GM12878 (cell line): ENCODE measurements around the gene CD244. TPM values are rescaled to one million over a fixed set of nuclear protein-coding genes. Genes with fewer than 3 reads are reported as not detected.

Experiments
- ATAC-seq: fragments of 200-7000 bp; cut with Tn5 transposase; 3 replicates; pipeline ENCODE4 v1.9.1; 2020; ENCODE audit warnings: mild to moderate bottlenecking, moderate library complexity
- BruUV-seq: library from RNA; stranded (reverse); fragments of 400-500 nt; replicated peaks from 2 replicates; lab custom pipeline; 2021; lab: Mats Ljungman, UMichigan
- CTCF ChIA-PET: fragments of 300-600 bp; sonication (Branson Sonifier 250); formaldehyde crosslinking; extraction: SDS; loops from one replicate; lab custom pipeline; 2021; ENCODE audit warnings: inconsistent platforms; lab: Yijun Ruan, JAX
- POLR2A ChIA-PET: fragments of 350-600 bp; formaldehyde crosslinking; extraction: SDS; loops from one replicate; lab custom pipeline; 2021; ENCODE audit warnings: inconsistent platforms; lab: Charles Lee
- RAD21 ChIA-PET: fragments of 300-600 bp; sonication (Branson Sonifier 250); formaldehyde crosslinking; loops from one replicate; lab custom pipeline; 2023; ENCODE audit warnings: antibody characterized with exemption; ENCODE audit not compliant: unreplicated experiment; lab: Charles Lee
- SMC1A ChIA-PET: fragments of 300-600 bp; sonication (Branson Sonifier 250); formaldehyde crosslinking; loops from one replicate; lab custom pipeline; 2023; ENCODE audit not compliant: unreplicated experiment, uncharacterized antibody; lab: Charles Lee
- DNase-seq: peaks from one replicate; pipeline ENCODE4 v3.0.0-alpha.2; 2011; ENCODE audit warnings: low read depth, low spot score
- FAIRE-seq: peaks from 3 replicates; lab custom pipeline; 2011; peaks lifted over from hg19 to GRCh38; lab: Jason Lieb, UNC
- H2AFZ ChIP-seq: 2 replicates; pipeline ENCODE4 v1.6.0; 2011; ENCODE audit warnings: low read depth, low read length, control low read depth; ENCODE audit not compliant: control insufficient read depth
- H3K27ac ChIP-seq: 2 replicates; pipeline ENCODE4 v1.5.1; 2011; ENCODE audit warnings: control low read depth; ENCODE audit not compliant: control insufficient read depth, insufficient read depth
- H3K27me3 ChIP-seq, 2 experiments: replicated peaks in 1 of 2; 2 replicates each; pipeline versions ENCODE4 v1.6.0 to v1.6.1; 2011; ENCODE audit warnings: low read length in 1 of 2; ENCODE audit not compliant: control insufficient read depth in 2 of 2, insufficient read depth in 2 of 2
- H3K36me3 ChIP-seq, 2 experiments: 2 replicates each; pipeline ENCODE4 v1.5.1; 2011; ENCODE audit warnings: low read length in 1 of 2; ENCODE audit not compliant: control insufficient read depth in 2 of 2, insufficient read depth in 2 of 2
- H3K4me1 ChIP-seq: 2 replicates; pipeline ENCODE4 v1.6.1; 2011; ENCODE audit warnings: mild to moderate bottlenecking, low read length, moderate library complexity, mixed read lengths; ENCODE audit not compliant: control insufficient read depth, insufficient read depth
- H3K4me2 ChIP-seq: 2 replicates; pipeline ENCODE4 v1.6.0; 2011; ENCODE audit warnings: control low read depth; ENCODE audit not compliant: control insufficient read depth, insufficient read depth
- H3K4me3 ChIP-seq: fragments of 200-600 bp; sonication (generic); 2 replicates; pipeline ENCODE4 v1.5.1; 2016
- H3K79me2 ChIP-seq: 2 replicates; pipeline ENCODE4 v1.6.0; 2011; ENCODE audit warnings: low read length; ENCODE audit not compliant: control insufficient read depth, insufficient read depth
- H3K9ac ChIP-seq: 2 replicates; pipeline ENCODE4 v1.8.0; 2011; ENCODE audit warnings: low read length, control low read depth, mixed read lengths; ENCODE audit not compliant: control insufficient read depth, insufficient read depth
- H3K9me3 ChIP-seq: replicated peaks from 3 replicates; pipeline ENCODE4 v1.5.1; 2011; ENCODE audit warnings: mild to moderate bottlenecking, low read length; ENCODE audit not compliant: control insufficient read depth, insufficient read depth
- H4K20me1 ChIP-seq: 2 replicates; pipeline ENCODE4 v1.6.0; 2011; ENCODE audit not compliant: control insufficient read depth, insufficient read depth
- CEBPB ChIP-seq, 2 experiments: fragments of 150-350 bp in 1 of 2; IDR thresholded peaks; 2 replicates each; pipeline ENCODE4 v1.6.1; 2012 to 2014; ENCODE audit warnings: low read depth in 2 of 2, low read length in 2 of 2, borderline replicate concordance in 1 of 2, inconsistent platforms in 1 of 2
- CREB1 ChIP-seq: IDR thresholded peaks from 2 replicates; pipeline ENCODE4 v1.6.1; 2012; ENCODE audit warnings: low read depth, mild to moderate bottlenecking, inconsistent platforms
- E2F4 ChIP-seq: IDR thresholded peaks from 2 replicates; pipeline ENCODE4 v1.6.1; 2012; ENCODE audit warnings: low read depth, low read length, improper control_type of control experiment
- FOXM1 ChIP-seq: IDR thresholded peaks from 2 replicates; pipeline ENCODE4 v1.6.1; 2012; ENCODE audit warnings: low read depth, mild to moderate bottlenecking, inconsistent platforms, low read length, moderate library complexity
- IKZF1 ChIP-seq: fragments of 450-650 bp; conservative IDR thresholded peaks from 2 replicates; pipeline ENCODE4 v1.6.1; 2017; ENCODE audit warnings: antibody characterized with exemption, mild to moderate bottlenecking
- IRF3 ChIP-seq: fragments of 450-650 bp; IDR thresholded peaks from 2 replicates; pipeline ENCODE4 v1.6.1; 2014; ENCODE audit warnings: mild to moderate bottlenecking
- IRF5 ChIP-seq: fragments of 450-650 bp; IDR thresholded peaks from 2 replicates; pipeline ENCODE4 v1.6.1; 2017; ENCODE audit warnings: borderline replicate concordance
- MTA2 ChIP-seq: fragments of 450-650 bp; IDR thresholded peaks from 2 replicates; pipeline ENCODE4 v1.6.1; 2016; ENCODE audit warnings: low read depth, mild to moderate bottlenecking, moderate library complexity
- MYC ChIP-seq: IDR thresholded peaks from 2 replicates; pipeline ENCODE4 v1.6.1; 2011; ENCODE audit warnings: mild to moderate bottlenecking, low read length, moderate library complexity, inconsistent platforms; ENCODE audit not compliant: insufficient read depth, insufficient replicate concordance, insufficient read length, severe bottlenecking
- NR2F1 ChIP-seq: fragments of 450-650 bp; conservative IDR thresholded peaks from 2 replicates; pipeline ENCODE4 v1.6.1; 2017; ENCODE audit warnings: mild to moderate bottlenecking
- RELB ChIP-seq: fragments of 450-650 bp; IDR thresholded peaks from 2 replicates; pipeline ENCODE4 v1.6.1; 2017; ENCODE audit warnings: low read depth, mild to moderate bottlenecking, moderate library complexity
- ZNF217 ChIP-seq: fragments of 450-650 bp; IDR thresholded peaks from 2 replicates; pipeline ENCODE4 v1.6.1; 2017; ENCODE audit warnings: antibody characterized with exemption, mild to moderate bottlenecking
- ZNF274 ChIP-seq: IDR thresholded peaks from one replicate; pipeline ENCODE4 v1.8.0; 2011; ENCODE audit not compliant: insufficient read length, insufficient read depth
- WGBS: methylation state at CpG from one replicate; pipeline ENCODE4 v1.1.6; 2016; ENCODE audit warnings: low lambda C conversion rate; ENCODE audit not compliant: insufficient replicate concordance, insufficient coverage; ENCODE audit errors: missing lambda C conversion rate; 5-methylcytosine and 5-hydroxymethylcytosine counted together
- in situ Hi-C: fragments of 300-500 bp; cut with MboI; formaldehyde crosslinking; loops from 9 replicates; pipeline ENCODE4 v1.14.3; 2018; ENCODE audit warnings: mixed read lengths
- intact Hi-C: fragments of 100-400 bp; cut with micrococcal nuclease; formaldehyde crosslinking; loops from one replicate; pipeline ENCODE4 v1.14.2; 2022; ENCODE audit not compliant: unreplicated experiment
- polyA plus RNA-seq, 11 experiments: library from polyadenylated mRNA; depleted of rRNA in 4 of 11; unstranded in 6 of 11; stranded (reverse) in 5 of 11; fragments of >200 nt; fragmentation: Nextera tagmentation in 4 of 11; fragmentation: Illumina TruSeq in 1 of 11; extraction: Ambion mirVana in 4 of 11; extraction: Trizol in 1 of 11; gene quantifications; 1 replicate in 1 of 11; 2 replicates in 10 of 11; pipeline versions ENCODE4 v1.2.1 to v1.2.3, GENCODE V29; 2011 to 2016; ENCODE audit warnings: inconsistent platforms in 2 of 11, missing spikeins in 2 of 11, low read depth in 1 of 11
- total RNA-seq, 4 experiments: library from RNA; depleted of rRNA in 3 of 4; stranded (reverse); fragments of >200 nt in 3 of 4; fragmentation: Illumina TruSeq in 1 of 4; extraction: Trizol in 1 of 4; gene quantifications; 2 replicates each; pipeline versions ENCODE4 v1.2.1 to v1.2.3, GENCODE V29; 2013 to 2021
- TF ChIP-seq, protein P1 (sequence below): fragments of 450-650 bp; IDR thresholded peaks from 2 replicates; pipeline ENCODE4 v1.6.1; 2017; ENCODE audit warnings: mild to moderate bottlenecking, moderate library complexity

The CD244 gene
- total and polyA plus RNA-seq, 10 of the 15 experiments (the other 5 are each of a cell fraction or from before 2014, with no cell fraction given): 0.24 to 13.6 (median 0.73) TPM

GRCh38 chr1:160874935-160875334 is 12.2 kb upstream of the CD244 start:
- RAD21 ChIA-PET: interaction anchor here (1.8 to 2.0 kb wide), 2 partner anchors 10 to 97 kb away, joined by 5 to 11 read pairs; no protein-coding TSS in a partner anchor
- no peak for FAIRE-seq
- H3K79me2 ChIP-seq: no peaks in the 10 kb centered on the region
- no peaks in the 10 kb centered on the region for H3K36me3 ChIP-seq
- intact Hi-C loops: no loop called here
- ATAC-seq: peak; percentile 75
- H2AFZ ChIP-seq: no peak overlapping the region
- SMC1A ChIA-PET: interaction anchor here (0.6 to 2.8 kb wide), 8 partner anchors 8 to 210 kb away, joined by 3 to 25 read pairs (median 4); partner anchors contain the start of gene CD244
- H3K4me1 ChIP-seq: no peaks in the 10 kb centered on the region
- POLR2A ChIA-PET: interaction anchor here (1.6 kb wide), 1 partner anchor 9 kb away, joined by 4 read pairs; no protein-coding TSS in a partner anchor
- H3K27ac ChIP-seq: no peak overlapping the region
- H3K4me2 ChIP-seq: no peak overlapping the region
- H4K20me1 ChIP-seq: no peaks in the 10 kb centered on the region
- H3K9ac ChIP-seq: no peak overlapping the region
- WGBS: 37% methylated on average over 3 of the region's 3 CpGs
- CTCF ChIA-PET: interaction anchor here (0.8 to 2.7 kb wide), 6 partner anchors 11 to 79 kb away, joined by 3 to 10 read pairs (median 5); partner anchors contain the start of genes CD244 and ITLN2
- in situ Hi-C loops: no loop called here
- no peaks in the 10 kb centered on the region for H3K9me3 ChIP-seq
- no TSS peak for BruUV-seq
- H3K27me3 ChIP-seq: no peaks in the 10 kb centered on the region
- no peak overlapping the region for H3K4me3 ChIP-seq
- DNase-seq: no peak
- TF ChIP-seq FOXM1: no peak
- TF ChIP-seq CEBPB (IDR thresholded peaks at IDR 0.05; ENCODE audit: borderline replicate concordance in 1 of 2, low read depth in 2 of 2, low read length in 2 of 2): no peak
- no peak; the same call in 1 of the 2 replicates for TF ChIP-seq RELB
- no peak for TF ChIP-seq CREB1
- no peak for TF ChIP-seq MYC
- no peak for TF ChIP-seq ZNF274
- no peak for TF ChIP-seq E2F4
- no peak for TF ChIP-seq NR2F1
- no peak for TF ChIP-seq IKZF1
- no peak for TF ChIP-seq IRF3
- TF ChIP-seq MTA2: no peak
- TF ChIP-seq, protein P1, sequence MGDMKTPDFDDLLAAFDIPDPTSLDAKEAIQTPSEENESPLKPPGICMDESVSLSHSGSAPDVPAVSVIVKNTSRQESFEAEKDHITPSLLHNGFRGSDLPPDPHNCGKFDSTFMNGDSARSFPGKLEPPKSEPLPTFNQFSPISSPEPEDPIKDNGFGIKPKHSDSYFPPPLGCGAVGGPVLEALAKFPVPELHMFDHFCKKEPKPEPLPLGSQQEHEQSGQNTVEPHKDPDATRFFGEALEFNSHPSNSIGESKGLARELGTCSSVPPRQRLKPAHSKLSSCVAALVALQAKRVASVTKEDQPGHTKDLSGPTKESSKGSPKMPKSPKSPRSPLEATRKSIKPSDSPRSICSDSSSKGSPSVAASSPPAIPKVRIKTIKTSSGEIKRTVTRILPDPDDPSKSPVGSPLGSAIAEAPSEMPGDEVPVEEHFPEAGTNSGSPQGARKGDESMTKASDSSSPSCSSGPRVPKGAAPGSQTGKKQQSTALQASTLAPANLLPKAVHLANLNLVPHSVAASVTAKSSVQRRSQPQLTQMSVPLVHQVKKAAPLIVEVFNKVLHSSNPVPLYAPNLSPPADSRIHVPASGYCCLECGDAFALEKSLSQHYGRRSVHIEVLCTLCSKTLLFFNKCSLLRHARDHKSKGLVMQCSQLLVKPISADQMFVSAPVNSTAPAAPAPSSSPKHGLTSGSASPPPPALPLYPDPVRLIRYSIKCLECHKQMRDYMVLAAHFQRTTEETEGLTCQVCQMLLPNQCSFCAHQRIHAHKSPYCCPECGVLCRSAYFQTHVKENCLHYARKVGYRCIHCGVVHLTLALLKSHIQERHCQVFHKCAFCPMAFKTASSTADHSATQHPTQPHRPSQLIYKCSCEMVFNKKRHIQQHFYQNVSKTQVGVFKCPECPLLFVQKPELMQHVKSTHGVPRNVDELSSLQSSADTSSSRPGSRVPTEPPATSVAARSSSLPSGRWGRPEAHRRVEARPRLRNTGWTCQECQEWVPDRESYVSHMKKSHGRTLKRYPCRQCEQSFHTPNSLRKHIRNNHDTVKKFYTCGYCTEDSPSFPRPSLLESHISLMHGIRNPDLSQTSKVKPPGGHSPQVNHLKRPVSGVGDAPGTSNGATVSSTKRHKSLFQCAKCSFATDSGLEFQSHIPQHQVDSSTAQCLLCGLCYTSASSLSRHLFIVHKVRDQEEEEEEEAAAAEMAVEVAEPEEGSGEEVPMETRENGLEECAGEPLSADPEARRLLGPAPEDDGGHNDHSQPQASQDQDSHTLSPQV: no peak
- TF ChIP-seq IRF5: no peak
- no peak for TF ChIP-seq ZNF217
- TF ChIP-seq, all 136 proteins: peak for 0
